TTC549 (cell line): ENCODE data around the gene ZNF892.
"Not testable (repeated sequence)": the region's sequence is repeated elsewhere in the genome, so short reads cannot be mapped to it uniquely, and the experiment has no call there.

Experiments used
- FAIRE-seq: peaks from 2 replicates; lab custom pipeline; 2012; peaks lifted over from hg19 to GRCh38; lab: Jason Lieb, UNC

The ZNF892 gene

DNA sequence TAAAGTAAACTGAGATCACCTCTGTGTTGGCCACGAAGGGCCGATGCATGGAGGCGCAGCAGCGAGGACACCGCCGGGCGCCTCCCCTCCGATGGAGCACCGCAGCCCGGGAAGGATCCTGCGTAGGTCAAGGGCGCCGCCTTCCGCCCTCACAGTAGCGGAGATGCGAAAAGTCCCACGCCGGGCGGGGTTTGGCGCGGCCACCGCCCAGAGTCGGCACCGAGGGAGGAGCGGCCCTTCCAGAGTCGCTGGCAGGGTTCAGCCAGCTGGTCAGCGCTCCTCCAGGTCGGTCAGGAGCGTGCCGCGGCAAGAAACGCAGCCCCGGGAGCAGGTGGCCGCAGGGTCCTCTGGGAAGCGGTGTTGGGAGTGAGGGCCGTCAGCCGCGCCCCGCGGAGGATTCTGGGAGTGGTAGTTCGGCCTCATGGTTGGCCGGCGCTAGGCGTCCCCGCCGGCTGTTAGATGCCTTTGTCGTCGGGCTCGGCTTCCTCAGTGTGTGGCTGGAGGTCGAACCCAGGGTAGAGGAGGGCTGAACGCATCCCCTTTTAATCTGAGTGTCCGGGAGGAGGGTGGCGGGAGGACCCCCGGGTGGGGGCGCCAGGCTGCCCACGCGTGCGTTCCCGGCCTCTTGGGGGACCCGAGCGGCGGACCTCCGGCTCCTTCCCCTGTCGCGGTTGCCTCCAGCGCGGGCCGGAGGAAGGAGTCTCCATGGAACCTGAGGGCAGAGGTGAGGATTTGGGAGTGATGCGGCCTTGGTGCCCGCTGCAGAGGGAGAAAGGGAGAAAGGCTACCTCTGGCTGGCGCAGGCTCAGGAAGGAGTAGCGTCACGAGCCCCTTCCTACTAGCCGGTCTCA, at the start of gene ZNF892:
Gene ZNF892 (plus strand): TSS at position 411 of the 851 bp plus-strand sequence. CDS start 295 bp downstream, at position 706.
- peak; percentile 43 for FAIRE-seq

DNA sequence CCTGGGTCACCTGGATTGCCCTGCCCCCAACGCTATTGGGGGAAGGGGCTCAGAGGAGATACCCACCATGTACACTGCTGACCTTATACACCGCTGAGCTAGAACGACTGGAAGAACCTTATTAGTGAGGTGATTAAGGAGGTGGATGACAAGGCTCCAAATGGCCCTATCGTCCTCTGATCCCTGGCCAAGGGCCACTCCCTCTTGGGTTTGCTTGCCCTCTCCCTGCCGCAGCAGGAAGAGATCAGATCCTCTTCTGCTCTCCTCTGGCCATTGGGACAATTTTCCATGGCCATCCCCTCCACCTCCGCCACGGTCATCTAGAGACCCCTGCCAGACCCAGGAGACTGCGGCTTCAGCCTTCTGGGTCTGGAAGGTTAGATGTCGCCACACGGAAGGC, 48.9 kb upstream of the ZNF892 start:
- FAIRE-seq = no peak

DNA sequence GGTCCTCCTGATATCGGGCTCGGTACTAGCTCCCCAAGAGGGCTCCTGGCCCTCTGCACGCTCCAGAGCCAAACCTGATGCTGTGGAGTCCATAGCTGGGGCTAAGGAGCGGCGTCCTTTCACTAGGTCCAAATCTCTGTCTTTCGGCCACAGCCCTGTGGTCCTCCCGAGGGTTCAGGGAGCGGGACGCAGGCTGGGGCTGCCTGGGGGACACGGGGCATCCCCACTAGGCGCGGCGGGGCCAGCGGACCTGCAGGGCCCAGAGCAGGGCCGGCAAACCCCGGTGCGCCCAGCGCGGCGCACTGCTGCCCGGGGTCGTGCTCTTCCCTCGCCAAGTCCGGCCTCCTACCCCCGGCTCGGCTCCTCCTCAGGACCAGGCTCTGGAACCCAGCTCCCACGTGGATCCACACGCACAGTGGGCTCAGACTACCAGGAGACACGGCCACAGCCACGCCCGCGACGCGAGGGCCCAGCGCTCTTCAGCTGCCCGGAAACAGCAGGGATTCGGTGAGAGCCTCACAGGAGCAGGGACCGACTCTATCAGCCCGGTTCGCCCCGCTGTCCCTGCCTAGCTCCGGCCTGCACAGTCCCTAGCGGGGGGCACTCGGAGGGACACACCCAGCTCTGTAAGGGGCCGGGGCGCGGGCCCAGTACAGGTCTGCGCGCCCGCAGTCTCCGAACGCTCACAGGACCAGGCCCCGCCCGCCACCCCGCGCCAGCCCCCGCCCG, 48.3 kb upstream of the ZNF892 start:
- no peak for FAIRE-seq

DNA sequence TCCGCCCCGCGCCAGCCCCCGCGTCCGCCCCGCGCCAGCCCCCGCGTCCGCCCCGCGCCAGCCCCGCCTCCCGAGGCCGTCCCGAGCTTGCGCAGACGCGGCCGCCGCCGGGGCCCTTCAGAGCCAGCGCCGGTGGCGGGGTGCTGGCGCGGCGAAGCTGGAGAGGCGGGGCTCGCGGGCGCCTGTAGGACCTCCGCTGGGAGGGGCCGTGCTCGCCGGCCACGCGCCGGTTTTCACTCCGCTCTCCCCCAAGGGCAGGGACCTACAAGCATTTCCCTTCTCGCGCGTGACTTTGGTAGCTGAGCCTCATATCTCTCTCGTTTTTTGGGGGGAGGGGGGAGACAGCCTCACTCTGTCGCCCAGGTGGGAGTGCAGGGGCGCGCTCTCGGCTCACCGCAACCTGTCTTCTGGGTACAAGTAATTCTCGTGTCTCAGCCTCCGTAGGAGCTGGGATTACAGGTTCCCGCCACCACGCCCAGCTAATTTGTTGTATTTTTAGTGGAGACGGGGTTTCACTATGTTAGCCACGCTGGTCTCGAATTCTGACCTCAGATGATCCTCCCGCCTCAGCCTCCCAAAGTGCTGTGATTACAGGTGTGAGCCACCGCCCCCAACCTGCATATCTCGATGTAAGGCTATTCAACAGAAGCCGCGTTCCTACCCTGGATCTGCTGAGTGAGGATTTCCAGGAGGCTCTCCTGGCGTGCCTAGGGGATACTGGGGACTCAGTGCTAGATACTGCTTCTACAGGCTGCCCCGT, 47.5 kb upstream of the ZNF892 start, which contains the start of gene ZNF514:
Gene ZNF514 (minus strand): TSS at position 159 of the 760 bp plus-strand sequence. CDS start 6,595 bp downstream, outside the sequence.
- no peak for FAIRE-seq

DNA sequence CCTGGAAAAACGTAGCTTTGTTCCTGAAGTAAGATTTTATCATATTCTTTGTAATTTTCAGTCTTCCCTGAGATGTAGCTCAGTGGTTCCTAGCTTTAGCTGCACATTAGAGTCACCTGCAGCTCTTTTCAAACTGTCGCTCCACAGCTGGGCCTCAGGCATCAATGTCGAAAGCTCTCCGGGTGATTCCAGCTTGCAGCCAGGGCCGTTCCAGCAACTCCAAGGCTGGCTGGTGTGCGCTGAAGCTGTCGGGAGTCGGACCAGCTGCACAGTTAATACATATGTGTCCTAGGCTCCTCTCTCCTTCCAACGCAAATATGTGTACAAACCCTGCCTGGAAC, 42.3 kb upstream of the ZNF892 start:
- no peak for FAIRE-seq

DNA sequence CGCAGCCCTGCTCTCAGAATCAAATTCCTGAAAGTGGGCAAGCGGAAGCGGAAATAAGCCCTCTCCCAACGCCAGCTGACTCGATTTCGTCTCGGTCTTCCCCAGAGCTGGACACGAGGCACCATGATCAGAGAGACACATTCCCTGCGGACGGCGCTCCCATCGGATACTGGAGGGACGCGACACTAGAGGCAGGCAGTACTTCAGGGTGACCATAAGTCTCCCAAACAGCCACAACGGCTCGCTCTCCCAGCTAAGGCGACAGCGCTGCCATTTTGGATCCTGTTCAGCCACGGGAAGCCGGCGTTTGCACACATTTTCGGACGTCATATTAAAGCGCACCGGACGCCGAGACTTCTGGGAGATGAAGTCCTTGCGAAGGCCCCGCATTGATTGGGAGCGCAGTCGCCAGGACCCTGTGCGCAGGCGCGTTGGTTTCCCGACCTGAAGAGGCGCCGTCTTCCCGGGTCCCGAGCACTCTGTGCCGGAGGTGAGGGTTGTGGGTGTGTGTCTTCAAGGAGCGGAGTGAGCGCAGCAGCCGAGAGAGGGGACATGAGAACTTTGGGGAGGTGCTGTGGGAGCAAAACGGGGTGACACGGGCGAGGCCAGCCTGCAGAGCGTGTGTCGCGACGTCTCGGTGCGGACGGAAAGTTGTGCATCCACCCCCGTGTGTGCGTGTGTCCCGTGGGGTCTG, 41.8 kb upstream of the ZNF892 start, which contains the start of gene ZNF2:
Gene ZNF2 (plus strand): TSS at position 439 of the 694 bp plus-strand sequence. CDS start 10,418 bp downstream, outside the sequence.
- FAIRE-seq = peak; percentile 76

DNA sequence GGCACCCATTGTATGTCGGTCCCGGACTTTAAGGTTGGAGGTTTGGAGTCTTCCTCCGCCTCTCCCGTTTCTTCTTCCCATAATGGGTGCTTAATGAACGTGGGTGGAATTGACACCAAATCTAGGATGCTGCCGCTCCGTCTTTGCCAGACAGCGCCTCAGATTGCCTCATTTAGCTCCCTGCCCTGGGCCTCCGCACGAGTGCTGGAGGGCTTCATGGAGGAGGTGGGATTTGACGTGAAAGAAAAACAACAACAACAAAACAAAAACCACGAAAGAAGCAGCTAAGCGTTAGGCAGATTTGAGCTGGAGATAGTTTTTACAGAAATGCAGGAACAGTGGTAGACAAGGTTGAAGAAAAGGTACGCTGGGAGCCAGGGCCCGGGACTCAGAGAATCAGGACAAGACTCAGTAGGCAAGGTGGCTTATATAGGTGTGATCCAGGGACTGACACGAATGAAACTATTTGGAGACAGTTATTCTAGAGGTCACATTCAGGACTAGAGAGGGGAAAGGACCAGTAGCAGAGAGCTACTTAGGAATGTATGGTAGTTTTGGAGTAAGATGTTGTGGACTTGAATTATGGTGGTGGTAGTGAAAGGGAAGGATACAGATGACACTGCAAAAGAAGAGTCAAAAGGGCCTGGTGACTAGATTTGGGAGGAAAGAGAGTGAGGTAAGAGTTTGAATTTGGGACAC, 41.1 kb upstream of the ZNF892 start:
- FAIRE-seq = no peak

DNA sequence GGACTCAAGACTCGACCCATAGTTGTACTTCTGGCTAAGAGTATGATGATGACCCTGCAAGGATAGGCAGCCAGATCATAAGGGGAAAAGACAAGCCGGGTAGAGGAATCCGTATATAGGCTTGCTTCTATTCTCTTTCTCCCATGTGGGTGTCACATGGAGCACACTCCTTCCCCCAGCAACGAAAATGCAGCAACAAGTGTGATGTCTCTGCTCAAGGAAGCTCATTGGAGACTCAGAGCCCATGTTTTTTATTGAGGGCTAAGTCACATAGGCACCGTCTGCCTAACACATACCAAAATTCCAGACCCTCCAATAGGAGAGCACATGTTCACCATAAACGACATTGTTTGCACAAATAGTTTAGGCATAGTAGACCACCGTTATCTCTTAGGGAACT, 35.4 kb upstream of the ZNF892 start:
- FAIRE-seq = no peak

DNA sequence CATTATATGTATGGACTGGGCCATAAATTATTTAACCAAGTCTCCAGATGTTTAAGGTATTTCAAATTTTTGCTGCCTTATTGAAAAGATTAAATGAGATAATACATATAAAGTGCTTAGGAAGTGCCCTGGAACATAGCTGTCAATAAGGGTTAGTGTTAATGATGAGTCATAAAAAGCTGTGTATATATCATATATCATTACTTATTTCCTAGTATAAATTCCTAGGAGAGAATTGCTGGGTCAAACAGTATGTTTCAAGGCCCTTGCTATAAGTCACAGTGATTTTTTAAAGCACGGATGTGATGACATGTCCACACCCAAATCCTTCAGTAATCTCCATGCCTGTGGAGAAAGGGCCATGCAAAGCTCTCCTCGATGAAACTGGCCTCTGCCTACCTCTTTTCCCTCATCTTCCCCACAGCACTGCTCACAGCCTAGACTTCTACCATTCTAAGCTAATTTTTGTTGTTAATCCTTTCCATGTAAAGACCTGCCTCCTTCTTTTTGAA, 33.2 kb upstream of the ZNF892 start:
- FAIRE-seq = no peak

DNA sequence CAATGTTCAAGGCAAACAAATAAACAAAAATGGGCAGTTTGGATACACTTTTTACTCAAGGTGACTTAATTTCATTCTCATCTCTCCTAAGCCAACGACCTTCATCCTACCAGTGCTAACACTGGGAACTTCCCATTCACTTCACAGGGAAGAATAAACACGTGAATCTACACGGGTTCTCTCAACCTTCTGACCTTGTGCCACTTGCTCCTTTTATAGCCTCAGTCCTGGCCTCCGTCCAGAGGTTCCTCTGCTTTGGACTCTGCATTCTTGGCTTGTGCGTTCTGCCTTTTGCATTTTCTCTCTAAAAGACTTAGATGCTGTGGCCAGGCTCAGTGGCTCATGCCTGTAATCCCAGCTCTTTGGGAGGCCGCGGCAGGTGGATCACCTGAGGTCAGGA, 27.9 kb upstream of the ZNF892 start:
- no peak for FAIRE-seq

DNA sequence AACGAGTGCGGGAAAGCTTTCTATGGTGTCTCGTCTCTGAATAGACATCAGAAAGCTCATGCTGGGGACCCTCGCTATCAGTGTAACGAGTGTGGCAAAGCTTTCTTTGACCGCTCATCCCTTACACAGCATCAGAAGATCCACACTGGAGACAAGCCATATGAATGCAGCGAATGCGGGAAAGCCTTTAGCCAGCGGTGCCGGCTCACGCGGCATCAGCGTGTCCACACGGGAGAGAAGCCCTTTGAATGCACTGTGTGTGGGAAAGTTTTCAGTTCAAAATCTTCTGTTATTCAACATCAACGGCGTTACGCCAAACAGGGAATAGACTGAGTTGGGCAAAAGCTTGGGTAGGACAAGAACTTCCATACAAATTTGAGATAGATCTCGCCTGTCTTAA, 25.5 kb upstream of the ZNF892 start:
- no peak for FAIRE-seq

DNA sequence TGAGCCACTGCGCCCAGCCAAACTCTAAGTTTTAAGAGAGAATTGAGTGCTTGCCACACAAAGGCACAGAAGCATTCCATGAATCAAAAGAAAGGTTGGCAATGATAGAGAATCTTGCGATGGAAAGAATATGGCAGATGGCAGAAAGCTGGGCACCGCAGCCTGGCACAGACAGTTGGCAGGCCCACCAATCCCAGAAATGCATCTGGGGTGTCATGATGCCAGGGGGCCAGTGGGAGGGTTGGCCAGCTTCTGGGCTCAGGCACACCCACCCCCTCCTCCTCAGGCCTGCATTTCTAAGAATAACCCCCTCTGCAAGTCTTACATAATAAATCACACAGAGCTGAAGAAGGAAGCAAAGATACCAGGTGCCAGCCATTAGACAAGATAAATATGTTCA, 22.1 kb upstream of the ZNF892 start:
- no peak for FAIRE-seq

DNA sequence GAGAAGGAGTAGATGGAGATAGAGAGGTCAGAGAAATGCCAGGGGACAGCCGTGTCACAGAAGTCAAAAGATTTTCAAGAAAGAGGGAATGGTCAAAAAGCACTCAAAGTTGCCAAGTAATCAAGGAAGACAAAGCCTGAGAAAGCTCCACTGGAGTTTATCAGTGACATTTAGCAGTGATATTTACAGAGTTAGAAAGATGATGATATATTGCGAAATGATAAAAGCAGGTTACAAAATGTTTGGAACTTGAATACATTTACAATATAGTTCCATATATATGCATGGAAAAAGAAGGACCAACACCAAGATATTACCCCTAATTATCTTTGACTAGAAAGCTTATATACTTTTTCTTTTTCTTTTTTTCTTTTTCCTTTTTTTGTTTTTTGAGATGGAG, 21.3 kb upstream of the ZNF892 start:
- FAIRE-seq = no peak

DNA sequence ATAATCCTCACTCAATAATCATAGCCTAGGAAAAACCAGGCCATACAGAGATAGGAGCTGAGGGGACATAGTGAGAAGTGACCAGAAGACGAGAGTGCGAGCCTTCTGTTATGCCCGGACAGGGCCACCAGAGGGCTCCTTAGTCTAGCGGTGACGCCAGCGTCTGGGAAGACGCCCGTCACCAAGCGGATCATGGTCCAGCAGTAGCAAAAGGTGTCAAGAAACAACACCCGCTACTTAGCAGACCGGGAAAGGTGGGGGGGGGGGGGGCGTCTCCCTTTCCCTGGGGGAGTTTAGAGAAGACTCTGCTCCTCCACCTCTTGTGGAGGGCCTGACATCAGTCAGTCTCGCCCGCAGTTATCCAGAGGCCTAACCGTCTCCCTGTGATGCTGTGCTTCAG, 14.4 kb upstream of the ZNF892 start:
- FAIRE-seq = not testable (repeated sequence)

DNA sequence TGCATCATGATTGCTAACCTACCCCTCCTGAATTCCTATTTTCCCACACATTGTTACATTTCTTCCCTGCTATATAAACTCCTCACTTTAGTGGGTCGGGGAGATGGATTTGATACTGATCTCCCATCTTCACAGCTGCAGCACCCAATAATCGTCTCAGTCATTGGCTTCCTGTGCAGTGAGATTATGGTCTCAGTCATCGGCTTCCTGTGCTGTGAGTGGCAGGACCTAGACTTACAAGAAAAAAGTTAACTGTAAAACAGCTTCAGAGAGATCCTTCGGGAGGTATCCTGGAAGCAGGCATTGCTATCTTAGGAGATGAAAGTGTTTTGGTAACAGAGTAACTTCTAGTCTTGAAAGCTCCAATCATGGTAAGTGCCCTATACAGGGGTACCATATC, 3.4 kb upstream of the ZNF892 start:
- no peak for FAIRE-seq

DNA sequence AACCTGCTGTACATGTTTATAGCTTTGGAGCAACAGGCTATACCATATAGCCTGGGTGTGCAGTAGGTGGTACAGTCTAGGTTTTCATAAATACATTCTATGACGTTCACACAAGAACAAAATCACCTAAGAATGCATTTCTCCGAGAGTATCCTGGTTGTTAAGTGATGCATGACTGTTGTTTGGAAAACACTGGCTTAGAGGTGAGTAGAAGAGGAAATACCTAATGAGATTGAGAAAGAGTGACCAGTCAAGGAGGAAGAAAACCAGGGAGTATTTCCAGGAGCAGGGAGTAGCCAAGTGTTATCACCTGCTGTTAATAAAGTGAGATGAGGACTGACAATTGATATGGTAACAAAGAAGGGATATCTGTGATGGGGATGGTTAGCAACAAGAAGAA, 2.9 kb upstream of the ZNF892 start:
- no peak for FAIRE-seq

DNA sequence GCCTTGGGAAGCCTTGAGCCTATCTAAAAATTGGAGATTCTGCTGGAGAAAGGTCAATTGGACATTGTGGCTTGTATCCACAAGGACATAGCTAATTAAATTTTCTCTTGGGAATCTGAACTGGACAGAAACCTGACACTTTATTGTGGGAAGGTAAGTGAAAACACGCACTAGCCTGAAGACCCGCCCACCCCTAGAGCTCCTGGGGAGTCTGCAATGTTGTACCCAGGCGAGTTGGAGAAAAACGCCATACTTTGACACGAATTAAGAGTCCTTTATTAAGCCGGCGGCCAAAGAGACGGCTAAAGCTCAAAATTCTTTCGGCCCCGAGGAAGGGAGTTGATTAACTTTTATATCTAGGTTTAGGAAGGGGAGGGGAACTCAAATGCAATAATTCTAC, 1.2 kb upstream of the ZNF892 start:
- FAIRE-seq = no peak

DNA sequence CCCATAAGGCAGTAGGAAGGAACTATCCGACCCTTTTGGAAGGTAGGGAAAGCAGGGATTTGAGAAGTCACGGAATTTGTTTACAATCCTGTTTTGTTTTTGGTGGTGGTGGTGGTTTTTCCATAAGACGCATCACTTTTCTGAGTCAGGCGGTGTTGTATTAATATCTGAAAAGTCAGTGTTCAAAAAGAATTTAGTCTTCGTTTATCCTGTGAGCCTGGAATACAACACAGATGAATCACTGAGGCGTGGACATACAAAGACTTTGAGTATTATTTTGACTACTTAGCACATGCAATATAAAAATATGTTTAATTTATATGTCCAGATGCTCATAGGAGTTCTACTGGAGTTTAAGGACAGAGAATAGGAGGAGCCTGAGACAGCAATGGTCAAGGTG, 785 bp downstream of the ZNF892 start:
- no peak for FAIRE-seq

DNA sequence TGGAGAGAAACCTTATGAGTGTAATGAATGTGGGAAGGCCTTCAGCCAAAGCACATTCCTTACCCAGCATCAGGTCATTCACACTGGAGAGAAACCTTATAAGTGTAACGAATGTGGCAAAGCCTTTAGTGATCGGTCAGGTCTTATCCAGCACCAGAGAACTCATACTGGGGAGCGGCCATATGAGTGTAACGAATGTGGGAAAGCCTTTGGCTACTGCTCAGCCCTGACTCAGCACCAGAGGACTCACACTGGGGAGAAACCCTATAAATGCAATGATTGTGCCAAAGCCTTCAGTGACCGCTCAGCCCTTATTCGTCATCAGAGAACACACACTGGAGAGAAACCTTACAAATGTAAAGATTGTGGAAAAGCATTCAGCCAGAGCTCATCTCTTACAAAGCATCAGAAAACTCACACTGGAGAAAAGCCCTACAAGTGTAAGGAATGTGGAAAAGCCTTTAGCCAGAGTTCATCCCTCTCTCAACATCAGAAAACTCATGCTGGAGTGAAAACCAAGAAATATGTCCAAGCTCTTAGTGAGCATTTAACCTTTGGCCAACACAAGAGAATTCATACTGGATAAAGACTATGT, 7.8 kb downstream of the ZNF892 start:
- no peak for FAIRE-seq

DNA sequence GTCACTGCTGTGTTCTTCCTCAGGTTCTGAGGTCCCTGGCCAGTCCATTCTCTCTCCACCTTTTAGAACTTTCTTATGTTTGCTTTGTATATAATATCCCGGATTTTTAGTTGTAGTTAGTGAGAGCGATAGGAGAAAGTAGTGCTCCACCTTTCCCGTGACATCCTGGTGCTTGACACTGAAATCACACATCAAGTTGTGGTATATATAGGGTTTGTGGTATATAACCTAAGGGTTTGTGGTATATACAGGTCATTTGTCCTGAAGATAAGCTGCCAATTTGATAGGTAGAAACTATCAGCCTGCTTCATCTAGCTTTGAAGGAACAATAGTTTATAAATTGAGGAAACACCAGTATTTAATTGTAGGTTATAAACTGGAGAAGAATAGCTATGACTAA, 13.1 kb downstream of the ZNF892 start:
- FAIRE-seq = no peak

DNA sequence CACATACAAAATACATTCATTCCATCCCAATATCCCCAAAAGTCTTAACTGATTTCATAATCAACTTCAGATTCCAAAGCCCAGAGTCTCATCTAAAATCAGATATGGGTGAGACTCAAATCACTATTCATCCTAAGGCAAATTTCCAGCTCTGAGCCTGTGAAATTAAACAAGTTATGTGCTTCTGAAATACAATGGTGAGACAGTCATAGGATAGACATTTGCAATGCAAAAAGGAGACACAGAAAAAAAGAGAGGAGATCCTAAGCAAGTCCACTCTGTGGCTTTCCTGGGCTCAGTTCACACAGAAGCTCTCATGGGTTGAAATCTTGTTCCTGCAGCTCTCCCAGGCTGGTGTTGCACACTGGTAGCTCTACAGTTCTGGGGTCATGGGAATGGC, 18.3 kb downstream of the ZNF892 start:
- FAIRE-seq = no peak
